ENCODE results near the gene TTLL3. TPM values are rescaled to one million over a fixed set of nuclear protein-coding genes. Genes with fewer than 3 reads are reported as not detected.

TTLL3 gene
- total and polyA plus RNA-seq, 2 of the 13 experiments (the other 11 are each of a cell fraction or from before 2014, with no cell fraction given) = 9.5 to 51.2 TPM

DNA sequence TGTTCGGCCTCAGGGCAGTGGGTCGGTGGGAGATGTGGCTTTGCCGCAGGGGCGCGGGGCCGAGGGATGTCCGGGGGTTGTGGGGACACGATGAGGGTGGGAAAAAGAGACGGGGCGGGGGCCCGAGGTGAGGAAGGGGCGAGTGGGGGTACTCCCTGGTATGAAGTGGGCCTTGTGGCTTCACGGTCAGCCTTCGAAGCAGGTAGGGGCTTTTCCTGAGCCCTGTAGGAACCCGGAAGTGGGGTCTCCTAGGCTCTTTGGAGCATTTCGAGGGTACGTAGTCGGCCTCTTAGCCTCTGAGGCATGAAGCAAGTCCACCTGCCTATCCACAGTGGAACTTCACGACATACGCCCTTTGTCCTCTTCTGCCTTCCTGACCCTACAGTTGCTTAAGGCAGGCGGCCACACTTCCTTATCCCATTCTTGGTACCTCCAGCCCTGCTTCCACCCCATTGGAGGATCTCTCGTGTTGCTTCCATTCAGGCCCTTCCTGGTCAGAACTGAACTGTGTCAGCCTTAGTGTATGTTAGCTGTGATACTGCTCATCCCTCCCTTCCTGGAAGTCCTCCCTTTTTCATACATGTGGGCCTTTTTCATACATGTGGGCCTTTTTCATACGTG, 16.8 kb upstream of the TTLL3 start (continued):
- TF ChIP-seq, protein P1, sequence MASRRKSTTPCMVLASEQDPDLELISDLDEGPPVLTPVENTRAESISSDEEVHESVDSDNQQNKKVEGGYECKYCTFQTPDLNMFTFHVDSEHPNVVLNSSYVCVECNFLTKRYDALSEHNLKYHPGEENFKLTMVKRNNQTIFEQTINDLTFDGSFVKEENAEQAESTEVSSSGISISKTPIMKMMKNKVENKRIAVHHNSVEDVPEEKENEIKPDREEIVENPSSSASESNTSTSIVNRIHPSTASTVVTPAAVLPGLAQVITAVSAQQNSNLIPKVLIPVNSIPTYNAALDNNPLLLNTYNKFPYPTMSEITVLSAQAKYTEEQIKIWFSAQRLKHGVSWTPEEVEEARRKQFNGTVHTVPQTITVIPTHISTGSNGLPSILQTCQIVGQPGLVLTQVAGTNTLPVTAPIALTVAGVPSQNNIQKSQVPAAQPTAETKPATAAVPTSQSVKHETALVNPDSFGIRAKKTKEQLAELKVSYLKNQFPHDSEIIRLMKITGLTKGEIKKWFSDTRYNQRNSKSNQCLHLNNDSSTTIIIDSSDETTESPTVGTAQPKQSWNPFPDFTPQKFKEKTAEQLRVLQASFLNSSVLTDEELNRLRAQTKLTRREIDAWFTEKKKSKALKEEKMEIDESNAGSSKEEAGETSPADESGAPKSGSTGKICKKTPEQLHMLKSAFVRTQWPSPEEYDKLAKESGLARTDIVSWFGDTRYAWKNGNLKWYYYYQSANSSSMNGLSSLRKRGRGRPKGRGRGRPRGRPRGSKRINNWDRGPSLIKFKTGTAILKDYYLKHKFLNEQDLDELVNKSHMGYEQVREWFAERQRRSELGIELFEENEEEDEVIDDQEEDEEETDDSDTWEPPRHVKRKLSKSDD (CRISPR knock-in tag; IDR thresholded peaks at IDR 0.05; ENCODE audit: low read depth) = no peak
- TF ChIP-seq JUN (CRISPR knock-in tag; IDR thresholded peaks at IDR 0.05) (no peak), HMGXB4 (CRISPR knock-in tag; IDR thresholded peaks at IDR 0.05; ENCODE audit: borderline replicate concordance in 1 of 2, low read depth in 1 of 2) (no peak; a peak in 1 of 4 replicates), ZNF841 (CRISPR knock-in tag; IDR thresholded peaks at IDR 0.05; ENCODE audit: borderline replicate concordance) (no peak), MED13 (CRISPR knock-in tag; IDR thresholded peaks at IDR 0.05) (no peak), SALL1 (CRISPR knock-in tag; IDR thresholded peaks at IDR 0.05) (peak; percentile 39; the same call in 1 of the 2 replicates), ISL2 (CRISPR knock-in tag; IDR thresholded peaks at IDR 0.05) (no peak), MXD4 (CRISPR knock-in tag; IDR thresholded peaks at IDR 0.05) (0 out of 2 replicates have a peak, but pooled peaks have one; percentile 10), SETDB1 (CRISPR knock-in tag; IDR thresholded peaks at IDR 0.05; ENCODE audit: borderline replicate concordance) (no peak), HNRNPLL (IDR thresholded peaks at IDR 0.05; ENCODE audit: low read depth, low read length, poor library complexity, severe bottlenecking) (no peak), MYC (CRISPR knock-in tag; IDR thresholded peaks at IDR 0.05; ENCODE audit: borderline replicate concordance) (peak; percentile 28), ZNF597 (CRISPR knock-in tag; IDR thresholded peaks at IDR 0.05) (no peak), SNAPC2 (CRISPR knock-in tag; IDR thresholded peaks at IDR 0.05) (0 out of 2 replicates have a peak, but pooled peaks have one; percentile 71), MXI1 (IDR thresholded peaks at IDR 0.05; ENCODE audit: borderline replicate concordance, low read depth, low read length) (0 out of 3 replicates have a peak, but pooled peaks have one; percentile 0), ZNF230 (CRISPR knock-in tag; IDR thresholded peaks at IDR 0.05) (no peak), DMAP1 (CRISPR knock-in tag; IDR thresholded peaks at IDR 0.05) (no peak), RXRB (CRISPR knock-in tag; IDR thresholded peaks at IDR 0.05; ENCODE audit: borderline replicate concordance) (no peak), ZNF251 (CRISPR knock-in tag; IDR thresholded peaks at IDR 0.05) (no peak), ZNF207 (IDR thresholded peaks at IDR 0.05; ENCODE audit: borderline replicate concordance) (no peak), STAG1 (CRISPR knock-in tag; IDR thresholded peaks at IDR 0.05) (no peak)
- TF ChIP-seq, protein P2, sequence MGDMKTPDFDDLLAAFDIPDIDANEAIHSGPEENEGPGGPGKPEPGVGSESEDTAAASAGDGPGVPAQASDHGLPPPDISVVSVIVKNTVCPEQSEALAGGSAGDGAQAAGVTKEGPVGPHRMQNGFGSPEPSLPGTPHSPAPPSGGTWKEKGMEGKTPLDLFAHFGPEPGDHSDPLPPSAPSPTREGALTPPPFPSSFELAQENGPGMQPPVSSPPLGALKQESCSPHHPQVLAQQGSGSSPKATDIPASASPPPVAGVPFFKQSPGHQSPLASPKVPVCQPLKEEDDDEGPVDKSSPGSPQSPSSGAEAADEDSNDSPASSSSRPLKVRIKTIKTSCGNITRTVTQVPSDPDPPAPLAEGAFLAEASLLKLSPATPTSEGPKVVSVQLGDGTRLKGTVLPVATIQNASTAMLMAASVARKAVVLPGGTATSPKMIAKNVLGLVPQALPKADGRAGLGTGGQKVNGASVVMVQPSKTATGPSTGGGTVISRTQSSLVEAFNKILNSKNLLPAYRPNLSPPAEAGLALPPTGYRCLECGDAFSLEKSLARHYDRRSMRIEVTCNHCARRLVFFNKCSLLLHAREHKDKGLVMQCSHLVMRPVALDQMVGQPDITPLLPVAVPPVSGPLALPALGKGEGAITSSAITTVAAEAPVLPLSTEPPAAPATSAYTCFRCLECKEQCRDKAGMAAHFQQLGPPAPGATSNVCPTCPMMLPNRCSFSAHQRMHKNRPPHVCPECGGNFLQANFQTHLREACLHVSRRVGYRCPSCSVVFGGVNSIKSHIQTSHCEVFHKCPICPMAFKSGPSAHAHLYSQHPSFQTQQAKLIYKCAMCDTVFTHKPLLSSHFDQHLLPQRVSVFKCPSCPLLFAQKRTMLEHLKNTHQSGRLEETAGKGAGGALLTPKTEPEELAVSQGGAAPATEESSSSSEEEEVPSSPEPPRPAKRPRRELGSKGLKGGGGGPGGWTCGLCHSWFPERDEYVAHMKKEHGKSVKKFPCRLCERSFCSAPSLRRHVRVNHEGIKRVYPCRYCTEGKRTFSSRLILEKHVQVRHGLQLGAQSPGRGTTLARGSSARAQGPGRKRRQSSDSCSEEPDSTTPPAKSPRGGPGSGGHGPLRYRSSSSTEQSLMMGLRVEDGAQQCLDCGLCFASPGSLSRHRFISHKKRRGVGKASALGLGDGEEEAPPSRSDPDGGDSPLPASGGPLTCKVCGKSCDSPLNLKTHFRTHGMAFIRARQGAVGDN (CRISPR knock-in tag; IDR thresholded peaks at IDR 0.05) = peak; percentile 9; the same call in 1 of the 2 replicates

Measured in HepG2 (cell line).